HG03457 (cell line): ENCODE data around the gene IKZF5.

ENCODE experiments used
- ATAC-seq: cut with Tn5 transposase; IDR thresholded peaks from one replicate; pipeline ENCODE4 v1.9.1; 2021; ENCODE audit warnings: moderate number of reproducible peaks; ENCODE audit not compliant: unreplicated experiment

Gene IKZF5, protein sequence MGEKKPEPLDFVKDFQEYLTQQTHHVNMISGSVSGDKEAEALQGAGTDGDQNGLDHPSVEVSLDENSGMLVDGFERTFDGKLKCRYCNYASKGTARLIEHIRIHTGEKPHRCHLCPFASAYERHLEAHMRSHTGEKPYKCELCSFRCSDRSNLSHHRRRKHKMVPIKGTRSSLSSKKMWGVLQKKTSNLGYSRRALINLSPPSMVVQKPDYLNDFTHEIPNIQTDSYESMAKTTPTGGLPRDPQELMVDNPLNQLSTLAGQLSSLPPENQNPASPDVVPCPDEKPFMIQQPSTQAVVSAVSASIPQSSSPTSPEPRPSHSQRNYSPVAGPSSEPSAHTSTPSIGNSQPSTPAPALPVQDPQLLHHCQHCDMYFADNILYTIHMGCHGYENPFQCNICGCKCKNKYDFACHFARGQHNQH

DNA sequence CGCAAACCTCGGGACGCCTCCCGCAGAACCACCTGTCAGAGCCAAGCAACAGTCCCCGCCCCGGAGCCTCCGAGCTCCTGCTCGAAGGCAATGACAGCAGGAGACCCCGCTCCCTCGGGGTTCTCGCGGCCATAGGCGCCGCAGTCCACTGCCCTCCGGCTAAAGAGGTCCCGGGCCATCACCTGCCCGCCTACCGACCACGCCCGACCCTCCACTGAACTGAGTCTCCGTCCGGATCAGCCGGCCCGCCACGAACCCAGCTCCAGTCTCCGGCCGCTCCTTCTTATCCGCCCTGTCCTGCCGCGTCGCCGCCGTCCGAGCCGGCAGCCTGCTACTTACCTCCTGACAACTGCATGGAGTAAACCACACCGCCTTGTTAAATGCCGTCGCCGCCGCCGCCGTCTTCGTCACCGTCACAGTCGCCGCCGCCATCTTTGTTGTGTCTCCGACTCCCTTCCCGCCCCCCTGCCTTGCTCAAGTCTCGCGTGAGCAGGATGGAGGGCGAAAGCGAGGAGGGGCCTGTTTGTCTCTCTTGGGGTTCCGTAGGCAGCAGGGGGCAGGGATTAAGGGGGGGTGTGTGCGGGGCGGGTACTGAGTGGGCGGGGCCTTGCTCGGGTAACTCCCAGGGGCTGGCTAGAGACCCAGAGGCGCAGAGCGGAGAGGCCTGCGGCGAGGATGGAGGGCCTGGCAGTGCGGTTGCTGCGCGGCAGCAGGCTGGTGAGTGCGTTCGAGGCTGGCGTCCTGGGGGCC is at the start of gene IKZF5, which contains the start of gene ACADSB:
IKZF5 (minus strand) TSS at position 441 of the 750 bp plus-strand sequence. CDS start 10,170 bp downstream, outside the sequence.
ACADSB (plus strand) TSS at position 652 of the 750 bp plus-strand sequence; CDS start at position 676, 24 bp downstream.
- ATAC-seq = peak; percentile 80

DNA sequence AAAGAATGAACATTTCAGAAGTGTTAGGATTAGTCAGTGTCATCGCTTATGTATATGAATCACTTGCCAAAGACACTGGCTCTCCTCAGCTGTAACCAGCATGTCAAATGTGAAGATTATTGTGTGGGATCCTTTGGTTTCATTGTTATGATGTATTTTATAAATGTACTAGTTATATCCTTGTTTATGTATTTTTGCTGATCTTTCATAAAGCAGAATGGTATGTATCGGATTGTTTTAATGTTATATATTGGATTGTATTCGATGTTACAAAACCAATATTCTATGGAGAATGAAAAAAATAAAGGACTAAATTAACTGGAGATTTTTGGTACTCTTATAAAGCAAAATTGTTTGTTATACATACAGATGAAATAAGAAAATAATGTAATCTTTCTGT is 49.4 kb upstream of the IKZF5 start:
- no peak for ATAC-seq

DNA sequence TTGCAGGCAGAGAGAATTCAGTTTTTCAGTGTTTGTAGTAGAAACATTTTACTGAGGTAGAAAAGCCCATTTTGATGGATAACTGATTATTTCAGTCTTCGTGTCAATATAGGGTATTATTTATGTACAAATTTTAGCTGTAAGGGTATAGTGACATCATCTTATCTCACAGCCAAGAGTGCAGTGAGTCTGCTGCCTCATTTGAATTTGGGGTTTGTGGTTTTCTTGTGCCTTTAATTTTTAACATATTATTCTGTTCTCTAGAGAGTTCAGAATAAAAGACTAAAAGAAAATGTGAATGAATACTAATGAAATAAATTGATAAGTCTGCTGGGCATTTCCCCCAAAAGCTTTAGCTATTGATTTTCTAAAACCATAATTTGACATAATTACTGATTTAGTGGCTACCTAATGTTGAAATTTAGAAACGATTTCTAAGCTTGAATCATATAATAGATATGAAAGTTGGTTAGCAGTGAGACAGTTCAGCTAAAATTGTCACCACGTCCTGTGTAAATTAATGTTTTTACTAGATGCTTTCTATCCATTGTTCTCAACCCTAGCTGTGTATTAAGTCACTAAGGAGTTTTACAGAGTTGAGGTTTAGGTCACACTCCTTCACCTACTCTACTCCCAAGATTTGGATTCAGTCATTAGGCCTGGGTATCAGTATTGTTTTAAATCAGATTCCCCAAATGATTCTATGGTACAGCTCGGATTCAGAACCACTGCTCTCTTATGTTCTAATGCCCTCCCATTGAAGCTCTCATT is 37.6 kb upstream of the IKZF5 start:
- no peak for ATAC-seq

DNA sequence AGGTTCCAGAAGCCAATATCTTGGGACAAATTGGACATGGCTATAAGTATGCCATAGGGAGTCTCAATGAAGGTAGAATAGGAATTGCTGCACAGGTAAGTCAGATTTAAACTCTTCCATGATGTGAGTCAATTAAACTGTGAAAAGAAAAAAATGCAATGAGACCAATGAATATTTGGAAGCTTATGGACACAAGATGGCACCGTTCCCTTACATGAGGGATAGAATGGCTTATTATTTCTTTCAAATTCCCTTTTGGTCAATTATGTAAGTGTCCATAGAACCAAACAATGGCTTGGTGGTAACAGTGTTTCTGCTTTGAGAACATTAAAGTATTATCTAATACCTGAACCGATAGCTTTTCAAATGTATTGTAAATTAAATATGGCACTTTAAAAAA is 35.8 kb upstream of the IKZF5 start:
- ATAC-seq = no peak

DNA sequence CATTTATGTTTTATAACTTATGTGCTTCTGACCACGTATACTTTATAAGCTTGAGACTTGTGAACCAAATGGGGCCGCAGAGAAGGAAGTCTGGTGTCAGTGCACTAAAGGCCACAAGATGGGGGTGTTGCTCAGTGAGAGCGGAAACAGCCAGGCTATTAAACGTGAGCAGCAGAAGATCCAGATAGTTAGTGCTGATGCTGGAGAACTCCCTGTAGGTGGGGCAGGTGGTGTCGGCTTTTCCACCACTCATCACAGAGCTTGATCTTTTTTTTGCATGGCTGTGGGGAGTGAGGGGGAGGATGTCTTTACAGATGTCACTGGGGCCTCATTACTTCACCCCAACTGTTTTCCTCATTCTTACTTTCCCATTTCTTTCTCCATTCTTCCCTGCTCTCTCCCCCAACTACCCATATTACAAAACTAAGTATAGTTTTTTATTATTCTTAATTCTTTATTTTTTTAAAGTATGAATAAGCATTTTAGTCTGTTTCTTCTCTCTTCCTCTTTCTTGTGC is 34.9 kb upstream of the IKZF5 start:
- no peak for ATAC-seq

DNA sequence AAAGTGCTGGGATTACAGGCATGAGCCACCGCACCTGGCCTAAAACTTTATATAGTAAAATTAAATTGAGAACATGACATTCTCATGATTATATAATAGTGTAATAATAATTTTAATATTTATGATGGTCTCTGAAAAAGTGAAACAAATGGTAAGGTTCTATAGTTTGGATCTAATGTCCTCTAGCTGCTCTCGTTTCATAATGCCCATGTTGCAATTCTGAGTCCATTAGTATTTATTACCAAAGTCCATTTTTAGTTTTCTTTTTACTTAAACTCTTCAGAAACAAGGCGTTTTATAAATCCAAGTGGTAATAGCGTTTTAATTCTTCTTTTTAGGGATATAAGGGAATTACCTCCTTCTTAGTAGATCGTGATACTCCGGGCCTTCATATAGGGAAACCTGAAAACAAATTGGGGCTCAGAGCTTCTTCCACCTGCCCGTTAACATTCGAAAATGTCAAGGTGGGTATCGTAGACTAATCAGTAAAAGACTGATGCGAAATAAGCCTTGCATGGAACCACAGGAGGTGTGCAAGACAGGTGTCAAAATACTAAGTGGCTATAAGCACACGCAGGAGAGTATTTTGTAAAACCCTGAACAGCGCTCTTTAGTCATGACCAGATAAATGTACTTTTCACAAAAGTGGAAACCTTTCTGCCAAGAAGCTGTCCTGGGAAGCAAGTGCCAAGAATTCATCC is 34.3 kb upstream of the IKZF5 start:
- ATAC-seq = no peak

DNA sequence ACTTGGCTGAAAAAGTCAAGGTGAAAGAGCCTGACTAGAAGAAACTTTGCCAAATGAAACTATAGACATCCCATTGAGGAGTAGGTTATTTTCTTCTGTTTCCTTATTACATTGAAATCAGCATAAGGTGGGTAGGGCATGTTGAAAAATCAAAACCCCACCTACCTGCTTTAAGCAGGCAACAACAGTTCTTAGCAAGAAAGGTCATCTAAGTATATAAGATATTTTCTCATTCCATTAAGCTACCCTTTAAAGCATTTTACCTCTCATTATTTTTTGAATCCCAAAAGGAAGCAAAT is 31.0 kb upstream of the IKZF5 start:
- ATAC-seq = no peak

DNA sequence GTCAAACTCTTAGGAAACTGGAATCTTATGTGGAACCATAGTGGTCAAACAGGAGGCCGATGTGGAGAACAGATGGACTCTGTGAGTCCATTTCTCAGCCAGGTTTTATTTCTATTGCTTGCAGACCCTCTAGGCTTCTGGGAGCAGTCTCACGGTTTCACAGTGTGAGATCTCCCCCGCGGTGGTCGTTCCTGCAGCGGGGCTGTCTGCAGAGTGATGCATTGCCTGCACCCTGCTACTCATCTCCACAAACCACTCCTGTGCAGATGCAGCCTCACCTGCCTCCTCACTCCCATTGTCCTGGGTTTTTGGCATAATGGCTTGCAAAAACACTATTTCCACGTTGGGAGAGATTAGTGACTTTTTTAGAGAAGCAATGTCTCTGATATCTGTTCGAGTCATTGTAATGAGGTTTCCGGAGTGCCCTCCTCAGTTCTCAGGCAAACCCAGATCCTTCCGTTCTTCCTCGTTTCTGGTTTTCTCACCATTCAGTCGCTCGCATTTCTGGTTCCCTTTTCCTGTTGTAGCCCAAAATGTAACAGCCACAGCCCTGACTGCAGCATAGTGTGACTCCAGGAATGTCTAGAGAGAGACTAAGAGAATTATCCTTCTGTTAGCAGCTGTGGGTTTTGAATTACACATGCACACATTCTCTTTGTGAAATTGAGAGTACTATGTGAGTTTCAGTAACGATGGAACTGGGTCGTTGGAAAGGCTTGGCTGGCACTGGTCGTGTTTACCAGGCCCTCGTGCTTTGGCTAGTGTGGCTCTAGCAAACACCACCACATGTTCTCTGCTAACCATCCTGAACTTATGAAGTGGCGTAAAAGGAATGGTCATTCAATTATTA is 30.4 kb upstream of the IKZF5 start:
- no peak for ATAC-seq

DNA sequence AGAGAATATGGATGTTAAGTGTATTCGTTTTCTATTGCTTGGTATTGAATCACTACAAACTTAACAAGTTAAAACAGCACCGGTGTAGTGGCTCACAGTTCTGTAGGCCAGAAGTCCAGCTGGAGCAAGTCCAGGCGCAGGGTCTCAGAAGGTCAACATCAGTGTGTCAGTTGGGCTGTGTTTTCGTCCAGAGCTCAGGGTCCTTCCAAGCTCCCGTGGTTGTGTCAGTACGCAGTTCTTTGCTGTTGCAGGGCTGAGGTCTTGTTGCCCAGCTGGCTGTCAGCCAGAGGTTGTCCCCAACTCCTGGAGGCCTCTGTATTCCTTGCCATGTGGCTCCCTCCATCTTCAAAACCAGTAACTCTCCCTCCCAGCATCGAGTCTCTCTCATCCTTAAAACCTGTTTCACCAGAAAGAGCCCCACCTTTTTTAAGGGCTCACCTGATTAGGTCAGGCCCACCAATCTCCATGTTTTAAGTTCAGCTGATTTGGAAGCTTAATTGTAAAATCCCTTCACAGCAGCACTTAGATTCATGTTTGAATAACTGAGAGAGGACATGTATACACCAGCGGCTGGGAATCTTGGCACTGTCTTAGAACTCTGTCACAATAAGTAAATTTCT is 27.0 kb upstream of the IKZF5 start:
- no peak for ATAC-seq

DNA sequence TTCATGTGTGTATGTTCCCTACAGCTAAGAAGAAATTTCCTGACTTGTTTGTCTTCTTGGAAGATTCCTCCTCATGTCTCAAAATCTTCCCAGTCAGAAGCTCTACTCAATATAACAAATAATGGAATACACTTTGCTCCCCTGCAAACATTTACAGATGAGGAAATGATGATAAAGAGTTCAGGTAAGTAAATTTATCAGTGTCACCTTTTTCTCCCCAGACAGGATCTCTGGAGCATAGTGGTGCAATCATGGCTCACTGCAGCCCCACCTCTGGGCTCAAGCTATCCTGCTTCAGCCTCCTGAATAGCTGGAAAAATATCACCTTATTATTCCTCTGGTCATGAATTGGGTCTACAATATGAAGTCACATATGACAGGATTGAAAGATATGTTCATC is 25.7 kb upstream of the IKZF5 start:
- ATAC-seq = no peak

DNA sequence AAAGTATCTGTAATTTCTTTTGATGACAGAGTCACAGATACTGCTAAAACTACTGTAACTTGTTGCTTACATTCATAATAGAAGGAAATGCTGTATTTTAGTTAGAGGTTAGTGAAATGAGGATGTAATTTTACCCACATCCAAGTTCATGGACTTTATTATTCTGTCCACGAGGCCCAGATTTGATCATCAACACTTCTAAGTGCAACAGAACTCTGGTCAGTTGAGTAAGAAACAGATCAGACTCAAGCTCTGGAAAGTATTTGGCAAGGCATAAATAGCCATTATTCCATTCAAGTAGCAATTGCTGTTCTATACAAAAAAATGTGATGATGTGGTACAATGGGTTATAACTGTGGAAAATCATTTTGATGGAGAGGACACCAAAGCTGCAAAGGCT is 22.5 kb upstream of the IKZF5 start:
- ATAC-seq = no peak

DNA sequence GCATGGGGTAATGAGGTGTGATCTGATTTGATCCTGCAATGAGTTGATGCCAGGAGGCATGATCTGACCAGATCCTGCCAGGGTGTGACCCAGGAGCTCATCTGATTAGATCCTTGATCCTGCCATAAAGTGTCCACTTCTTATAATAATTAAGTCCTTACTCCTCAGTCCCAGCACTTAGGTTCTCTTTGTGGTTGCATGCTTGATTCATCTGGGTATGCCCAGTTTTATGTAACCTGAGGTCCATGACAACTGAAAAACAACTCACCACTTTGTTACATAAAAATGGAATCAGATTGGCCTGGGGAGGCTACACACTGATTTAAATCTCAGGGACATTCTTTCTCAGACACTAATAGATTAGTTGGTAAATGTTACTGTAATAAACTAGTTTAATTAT is 19.3 kb upstream of the IKZF5 start:
- ATAC-seq = no peak

DNA sequence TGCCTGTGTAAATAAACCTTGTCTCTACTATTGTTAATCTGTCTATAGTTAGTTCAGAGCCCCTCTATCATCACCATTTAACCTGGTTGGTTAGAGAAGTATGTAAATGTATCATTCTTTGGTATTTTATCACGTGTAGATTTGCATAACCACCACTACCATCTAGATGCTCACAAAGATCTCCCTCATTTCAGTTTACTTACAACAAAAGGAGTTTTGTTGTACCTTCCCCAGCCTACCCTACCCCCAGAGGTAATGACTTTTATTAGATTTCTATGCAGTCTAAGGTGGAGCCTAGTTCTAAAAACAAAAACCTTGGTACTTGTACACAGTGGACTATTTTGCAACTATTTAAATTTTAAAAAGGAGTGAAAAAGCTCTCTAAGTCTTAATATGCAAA is 17.7 kb upstream of the IKZF5 start:
- no peak for ATAC-seq

DNA sequence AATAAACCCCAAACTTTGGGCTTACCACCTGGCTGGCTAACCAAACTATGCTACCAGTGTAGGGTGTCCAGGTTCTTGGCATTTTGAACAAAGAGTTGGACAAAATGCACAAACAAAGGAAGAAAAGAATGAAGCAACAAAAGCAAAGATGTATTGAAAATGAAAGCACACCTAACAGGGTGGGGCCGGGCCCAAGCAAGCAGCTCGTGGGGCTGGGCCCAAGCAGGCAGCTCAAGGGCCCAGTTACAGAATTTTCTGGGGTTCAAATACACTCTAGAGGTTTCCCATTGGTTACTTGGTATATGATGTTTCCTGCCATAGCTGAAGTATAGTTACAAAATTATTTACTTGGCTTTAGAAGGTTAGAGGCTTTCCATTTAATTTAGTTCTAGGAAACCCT is 15.9 kb upstream of the IKZF5 start:
- no peak for ATAC-seq

DNA sequence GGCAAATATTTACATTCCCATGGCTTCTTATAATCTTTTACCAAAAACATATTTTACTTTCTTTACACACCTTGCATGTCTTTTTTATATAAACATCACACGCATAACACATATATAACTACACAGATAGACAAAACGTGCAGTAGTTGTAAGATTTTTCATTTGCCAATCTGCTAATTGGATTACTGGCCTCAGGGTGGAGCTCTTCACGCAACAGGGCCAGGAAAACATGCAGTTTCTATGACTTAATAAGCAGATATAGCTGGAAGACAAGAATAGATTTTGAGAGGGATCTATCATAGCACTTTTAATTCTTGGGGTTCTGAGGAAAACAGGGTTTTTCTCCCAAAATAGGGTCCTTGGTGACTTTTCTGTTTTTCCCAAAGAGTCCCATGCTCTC is 12.9 kb upstream of the IKZF5 start:
- ATAC-seq = no peak

DNA sequence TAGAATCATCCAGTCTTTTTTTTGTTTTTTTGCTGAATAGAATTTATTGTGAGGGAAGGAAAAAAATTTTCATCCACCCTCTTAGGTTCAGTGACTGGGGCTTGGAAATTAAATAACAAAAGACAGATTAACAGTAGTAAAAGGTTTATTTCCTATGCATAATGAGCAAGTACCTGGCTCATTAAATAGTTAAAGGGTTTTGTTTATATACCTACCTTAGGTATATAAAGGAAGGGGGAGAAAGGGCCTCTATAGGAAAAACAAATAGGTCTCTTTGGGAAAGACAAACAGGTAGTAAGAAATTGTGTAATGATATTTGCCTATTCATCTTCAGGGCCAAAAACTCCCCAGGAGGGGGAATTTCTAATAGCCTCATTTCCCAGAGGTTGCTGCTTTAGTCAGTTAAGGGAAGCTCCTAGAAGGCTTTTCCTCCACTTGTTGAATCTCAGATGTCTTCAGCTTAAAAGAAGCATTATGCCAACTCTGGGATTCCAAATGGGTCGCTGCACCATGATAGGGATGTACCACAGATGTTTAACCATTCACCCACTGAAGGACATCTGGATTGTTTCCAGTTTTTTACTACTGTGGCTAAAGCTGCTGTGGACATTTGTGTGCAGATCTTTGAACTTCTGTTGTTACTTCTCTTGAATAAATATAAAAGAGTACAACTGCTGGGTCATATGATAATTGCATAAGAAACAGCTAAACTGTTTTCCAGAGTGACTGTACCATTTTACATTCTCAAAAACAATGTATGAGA is 11.5 kb upstream of the IKZF5 start:
- ATAC-seq = no peak

DNA sequence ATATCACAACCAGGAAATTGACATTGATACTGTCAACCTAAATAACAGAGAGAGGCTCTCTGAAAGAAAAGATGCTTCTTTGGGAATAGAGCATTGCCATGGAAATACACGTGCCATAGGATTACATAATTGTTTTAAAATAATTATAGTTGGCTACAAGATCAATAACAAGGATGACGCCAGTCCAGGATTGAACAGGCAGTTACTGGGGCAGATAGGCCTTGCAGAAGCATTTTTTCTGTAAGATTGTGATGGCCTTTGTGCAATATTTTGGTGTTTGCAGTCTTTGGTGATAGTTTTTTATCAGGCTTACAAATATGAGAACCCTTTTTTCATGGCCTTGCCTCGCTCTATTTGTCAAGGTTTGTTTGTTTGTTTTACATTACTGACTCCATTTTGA is 10.7 kb upstream of the IKZF5 start:
- no peak for ATAC-seq

DNA sequence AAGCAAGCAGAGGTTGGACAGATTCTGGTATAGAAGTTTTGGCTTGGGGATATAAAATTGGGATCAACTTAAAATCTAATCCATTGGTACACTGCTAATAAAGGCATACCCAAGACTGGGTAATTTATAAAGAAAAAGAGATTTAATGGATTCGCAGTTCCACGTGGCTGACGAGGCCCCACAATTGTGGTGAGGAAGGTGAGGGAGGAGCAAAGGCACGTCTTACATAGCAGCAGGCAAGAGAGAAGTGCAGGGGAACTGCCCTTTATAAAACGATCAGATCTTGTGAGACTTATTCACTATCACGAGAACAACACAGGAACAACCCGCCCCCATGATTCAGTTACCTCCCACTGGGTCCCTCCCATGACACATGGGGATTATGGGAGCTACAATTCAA is 9.9 kb upstream of the IKZF5 start:
- ATAC-seq = no peak
